Calu3 (cell line): ENCODE measurements around the gene SFMBT2. TPM values are rescaled to one million over a fixed set of nuclear protein-coding genes. Genes with fewer than 3 reads are reported as not detected.
"Not testable (repeated sequence)": the region's sequence is repeated elsewhere in the genome, so short reads cannot be mapped to it uniquely, and the experiment has no call there.

Source experiments
- BruUV-seq: library from RNA; stranded (reverse); fragments of 400-500 nt; replicated peaks from 2 replicates; lab custom pipeline; 2021; lab: Mats Ljungman, UMichigan
- CTCF ChIA-PET: fragments of 300-600 bp; sonication (Branson Sonifier 250); formaldehyde crosslinking; loops from one replicate; lab custom pipeline; 2022; ENCODE audit warnings: antibody characterized with exemption; lab: Charles Lee
- DNase-seq: peaks from one replicate; pipeline ENCODE4 v3.0.0; 2022
- H3K27ac Mint-ChIP-seq: one replicate; pipeline ENCODE4 v1.8.0; 2022; ENCODE audit warnings: mixed read lengths; ENCODE audit not compliant: unreplicated experiment
- H3K27me3 Mint-ChIP-seq: one replicate; pipeline ENCODE4 v1.8.0; 2022; ENCODE audit warnings: mixed read lengths; ENCODE audit not compliant: unreplicated experiment
- H3K36me3 Mint-ChIP-seq: one replicate; pipeline ENCODE4 v1.8.0; 2022; ENCODE audit warnings: mild to moderate bottlenecking, moderate library complexity, mixed read lengths; ENCODE audit not compliant: insufficient read depth, unreplicated experiment
- H3K4me1 Mint-ChIP-seq: one replicate; pipeline ENCODE4 v1.8.0; 2022; ENCODE audit warnings: mild to moderate bottlenecking, low read depth, mixed read lengths; ENCODE audit not compliant: unreplicated experiment
- H3K4me3 Mint-ChIP-seq: one replicate; pipeline ENCODE4 v1.8.0; 2022; ENCODE audit warnings: mild to moderate bottlenecking, low read depth, moderate library complexity, mixed read lengths; ENCODE audit not compliant: unreplicated experiment
- H3K9me3 Mint-ChIP-seq: one replicate; pipeline ENCODE4 v1.8.0; 2022; ENCODE audit warnings: low read depth, mixed read lengths; ENCODE audit not compliant: unreplicated experiment
- CTCF ChIP-seq: fragments of 200-600 bp; IDR thresholded peaks from one replicate; pipeline ENCODE4 v1.8.0; 2022; ENCODE audit warnings: antibody characterized with exemption; ENCODE audit not compliant: unreplicated experiment
- intact Hi-C: fragments of 100-400 bp; cut with micrococcal nuclease; formaldehyde crosslinking; loops from one replicate; pipeline ENCODE4 v1.10.0; 2022; ENCODE audit not compliant: unreplicated experiment
- total RNA-seq: library from RNA; stranded (reverse); gene quantifications from 2 replicates; pipeline ENCODE4 v1.2.3, GENCODE V29; 2022

The SFMBT2 gene
- total RNA-seq, 1 experiment from 2014 or later, result 0.64 TPM

- no TSS peak for BruUV-seq
- CTCF ChIA-PET, result no interaction called here
- intact Hi-C loops, result no loop called here
- DNase-seq, result no peak
- H3K4me1 Mint-ChIP-seq, result no peaks in the 10 kb centered on the region
- no peaks in the 10 kb centered on the region for H3K9me3 Mint-ChIP-seq
- TF ChIP-seq CTCF, result no peak
- H3K27ac Mint-ChIP-seq, result no peak overlapping the region
- no peak overlapping the region for H3K4me3 Mint-ChIP-seq
- no peaks in the 10 kb centered on the region for H3K36me3 Mint-ChIP-seq
- peaks cover 33% of the 10 kb centered on the region for H3K27me3 Mint-ChIP-seq
Measured at GRCh38 chr10:7391748-7392147, 19.1 kb downstream of the SFMBT2 start.

DNA sequence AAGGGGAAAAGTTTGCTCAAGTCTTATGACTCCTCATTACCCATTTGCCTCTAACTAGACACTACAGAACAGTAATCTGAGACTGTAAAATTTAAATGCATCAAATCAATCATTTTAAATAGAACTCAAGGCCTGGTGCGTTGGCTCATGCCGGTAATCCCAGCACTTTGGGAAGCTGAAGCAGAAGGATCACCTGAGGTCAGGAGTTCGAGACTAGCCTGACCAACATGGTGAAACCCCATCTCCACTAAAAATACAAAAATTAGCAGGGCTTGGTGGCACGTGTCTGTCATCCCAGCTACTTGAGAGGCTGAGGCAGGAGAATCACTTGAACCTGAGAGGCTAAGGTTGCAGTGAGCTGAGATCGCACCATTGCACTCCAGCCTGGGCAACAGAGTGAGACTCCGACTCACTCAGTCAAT lies 20.1 kb downstream of the SFMBT2 start:
- peaks cover 36% of the 10 kb centered on the region for H3K27me3 Mint-ChIP-seq
- H3K36me3 Mint-ChIP-seq, H3K4me1 Mint-ChIP-seq, intact Hi-C loops, H3K27ac Mint-ChIP-seq, H3K4me3 Mint-ChIP-seq, DNase-seq, CTCF ChIA-PET, BruUV-seq, H3K9me3 Mint-ChIP-seq: not testable (repeated sequence)

DNA sequence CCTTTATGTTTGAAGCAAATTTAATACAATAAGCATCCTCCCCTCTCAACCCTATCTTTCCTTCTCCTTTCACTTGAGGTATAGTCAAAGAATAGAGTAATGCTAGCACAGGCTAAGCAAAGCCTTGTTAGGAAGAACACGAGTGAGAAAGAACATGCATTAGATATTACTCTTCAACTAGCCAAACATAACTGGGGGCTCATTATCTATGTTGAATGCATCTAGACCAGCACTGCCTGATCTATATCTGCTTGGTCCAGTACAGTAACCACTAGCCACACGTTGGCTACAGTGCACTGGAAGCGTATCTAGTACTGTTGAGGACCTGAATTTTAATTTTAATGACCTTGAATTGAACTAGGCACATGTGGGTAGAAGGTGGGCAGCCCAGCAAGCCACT lies 21.0 kb downstream of the SFMBT2 start:
- no TSS peak for BruUV-seq
- Mint-ChIP-seq H3K27me3 (peaks cover 45% of the 10 kb centered on the region), H3K27ac (no peak overlapping the region), H3K4me3 (no peak overlapping the region), H3K4me1 (no peaks in the 10 kb centered on the region), H3K36me3 (no peaks in the 10 kb centered on the region), H3K9me3 (no peaks in the 10 kb centered on the region)
- intact Hi-C loops, result no loop called here
- TF ChIP-seq CTCF, result no peak
- no peak for DNase-seq
- CTCF ChIA-PET, result no interaction called here

- intact Hi-C loops, result no loop called here
- BruUV-seq, result no TSS peak
- H3K27ac Mint-ChIP-seq, result no peak overlapping the region
- DNase-seq, result no peak
- no peaks in the 10 kb centered on the region for H3K36me3 Mint-ChIP-seq
- no peak for TF ChIP-seq CTCF
- H3K9me3 Mint-ChIP-seq, result no peaks in the 10 kb centered on the region
- no peaks in the 10 kb centered on the region for H3K4me1 Mint-ChIP-seq
- no peak overlapping the region for H3K4me3 Mint-ChIP-seq
- CTCF ChIA-PET, result no interaction called here
- H3K27me3 Mint-ChIP-seq, result peaks cover 48% of the 10 kb centered on the region
Measured at GRCh38 chr10:7389346-7389745, 21.5 kb downstream of the SFMBT2 start.

DNA sequence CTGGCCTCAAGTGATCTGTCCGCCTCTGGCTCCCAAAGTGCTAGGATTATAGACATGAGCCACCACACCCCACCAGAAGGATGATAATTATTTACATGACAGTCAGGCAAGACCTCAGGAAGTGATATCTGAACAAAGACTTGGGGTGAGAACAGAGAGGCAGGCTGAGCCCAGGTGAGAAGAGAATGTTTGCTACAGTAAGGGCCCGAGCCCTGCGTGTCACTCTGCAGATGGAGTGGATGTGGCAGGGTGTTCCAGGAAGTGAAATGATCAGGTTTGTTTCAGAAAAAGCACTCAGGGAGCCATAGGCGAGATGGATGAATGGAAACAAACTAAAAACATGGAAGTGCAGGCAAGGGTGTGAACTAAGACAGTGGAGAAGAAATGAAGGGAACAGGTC lies 22.2 kb downstream of the SFMBT2 start:
- BruUV-seq, result no TSS peak
- H3K36me3 Mint-ChIP-seq, result no peaks in the 10 kb centered on the region
- DNase-seq, result no peak
- CTCF ChIA-PET, result interaction anchor here (0.6 kb wide), 1 partner anchor 15 kb away, joined by 4 read pairs; no protein-coding TSS in a partner anchor
- H3K9me3 Mint-ChIP-seq, result no peaks in the 10 kb centered on the region
- peaks cover 48% of the 10 kb centered on the region for H3K27me3 Mint-ChIP-seq
- TF ChIP-seq CTCF, result no peak
- no peaks in the 10 kb centered on the region for H3K4me1 Mint-ChIP-seq
- no peak overlapping the region for H3K27ac Mint-ChIP-seq
- H3K4me3 Mint-ChIP-seq, result no peak overlapping the region
- intact Hi-C loops, result no loop called here

- H3K27ac Mint-ChIP-seq, H3K4me1 Mint-ChIP-seq, BruUV-seq, H3K36me3 Mint-ChIP-seq, H3K9me3 Mint-ChIP-seq, DNase-seq, H3K4me3 Mint-ChIP-seq, intact Hi-C loops: not testable (repeated sequence)
- H3K27me3 Mint-ChIP-seq, result peaks cover 48% of the 10 kb centered on the region
- CTCF ChIA-PET, result interaction anchor here (0.6 kb wide), 1 partner anchor 15 kb away, joined by 4 read pairs; no protein-coding TSS in a partner anchor
Measured at GRCh38 chr10:7388149-7388548, 22.7 kb downstream of the SFMBT2 start.
